Activated naive CD4-positive, alpha-beta T cell treated with anti-CD3 and anti-CD28 coated beads, Interleukin-2, amount 10 ng/mL, durations not matched to agents 7 days and 5 days (primary cell): ENCODE results near the gene CD44.

Experiments used
- CTCF ChIA-PET: fragments of 350-600 bp; sonication (Branson Sonifier 250); formaldehyde crosslinking; loops from one replicate; lab custom pipeline; 2021; ENCODE audit warnings: antibody characterized with exemption; lab: Charles Lee
- DNase-seq: peaks from one replicate; pipeline ENCODE4 v3.0.0-alpha.2; 2020
- H3K27ac Mint-ChIP-seq: one replicate; pipeline ENCODE4 v1.8.0; 2021; ENCODE audit warnings: mild to moderate bottlenecking, moderate library complexity, mixed read lengths
- H3K27me3 Mint-ChIP-seq: one replicate; pipeline ENCODE4 v1.8.0; 2021; ENCODE audit warnings: mild to moderate bottlenecking, mixed read lengths
- H3K36me3 Mint-ChIP-seq: one replicate; pipeline ENCODE4 v1.8.0; 2021; ENCODE audit warnings: mixed read lengths
- H3K4me1 Mint-ChIP-seq: one replicate; pipeline ENCODE4 v1.8.0; 2021; ENCODE audit warnings: mixed read lengths
- H3K4me3 Mint-ChIP-seq: one replicate; pipeline ENCODE4 v1.8.0; 2021; ENCODE audit warnings: mild to moderate bottlenecking, moderate library complexity, mixed read lengths
- H3K9me3 Mint-ChIP-seq: one replicate; pipeline ENCODE4 v1.8.0; 2021; ENCODE audit warnings: mixed read lengths

The CD44 gene

DNA sequence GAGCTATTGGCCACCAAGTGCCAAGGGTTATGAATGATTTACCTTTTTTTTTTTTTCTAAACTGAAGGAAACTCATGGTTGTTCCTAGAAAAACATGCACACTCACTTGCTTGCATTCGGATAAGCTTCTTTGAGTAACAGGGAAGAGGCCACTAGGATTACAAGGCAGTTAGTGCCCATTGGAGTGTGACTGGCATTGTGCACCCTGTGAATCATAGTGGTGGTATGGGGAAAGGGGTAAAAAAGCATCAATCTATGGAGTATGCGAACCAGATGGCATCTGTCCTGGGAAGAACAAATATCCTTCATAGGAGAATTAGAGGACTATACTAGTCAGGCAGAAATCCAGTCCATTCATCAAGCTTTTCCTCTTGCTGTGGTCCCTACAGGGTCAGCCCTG lies 24.2 kb downstream of the CD44 start:
- Mint-ChIP-seq H3K4me1 (peaks cover 100% of the 10 kb centered on the region), H3K4me3 (peak overlapping the region; percentile 13), H3K9me3 (no peaks in the 10 kb centered on the region), H3K36me3 (peaks cover 74% of the 10 kb centered on the region), H3K27me3 (no peaks in the 10 kb centered on the region), H3K27ac (peak overlapping the region; percentile 99)
- CTCF ChIA-PET = interaction anchor here (0.7 to 9.6 kb wide), 27 partner anchors 9 to 236 kb away, joined by 3 to 95 read pairs (median 4); partner anchors contain the start of gene CD44
- DNase-seq = no peak

DNA sequence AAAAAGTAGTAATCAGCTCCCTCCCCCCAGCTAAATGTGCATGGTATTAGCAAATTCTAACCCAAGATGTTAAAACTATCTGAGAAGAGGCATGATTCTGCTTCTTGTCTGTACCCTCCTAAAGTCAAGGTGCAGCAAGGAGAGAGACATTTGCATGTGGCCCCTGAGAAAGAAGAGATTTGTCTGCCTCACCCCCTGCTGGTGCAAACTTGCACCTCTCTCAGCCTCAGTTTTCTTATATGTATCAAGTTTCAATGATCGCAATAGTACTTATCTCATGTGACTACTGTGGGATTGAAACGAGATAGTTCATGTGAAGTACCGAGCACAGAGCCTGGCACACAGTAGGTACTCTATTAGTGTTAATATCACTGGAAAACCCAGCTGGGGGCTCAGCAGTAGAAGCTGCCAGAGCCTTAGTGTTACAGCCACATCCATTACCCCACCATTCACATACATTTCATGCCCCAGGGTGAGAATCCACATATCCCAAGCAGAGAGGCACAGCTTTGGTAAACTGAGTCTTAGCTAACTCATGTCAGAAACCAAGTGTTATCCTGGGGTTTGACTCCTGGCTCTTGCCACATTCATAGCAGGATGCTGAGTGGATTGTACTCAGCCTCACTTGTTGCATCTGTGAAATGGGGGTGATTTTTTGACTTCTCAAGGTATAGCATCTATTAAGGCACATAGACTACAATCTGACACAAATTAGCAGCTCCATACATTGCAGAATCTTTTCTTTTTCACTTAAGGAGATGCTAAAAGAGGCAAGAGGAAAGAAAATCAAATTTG lies 24.9 kb downstream of the CD44 start:
- peak; percentile 62 for DNase-seq
- H3K4me1 Mint-ChIP-seq = peaks cover 100% of the 10 kb centered on the region
- H3K9me3 Mint-ChIP-seq = no peaks in the 10 kb centered on the region
- CTCF ChIA-PET = interaction anchor here (0.7 to 9.6 kb wide), 26 partner anchors 9 to 237 kb away, joined by 3 to 95 read pairs (median 5); partner anchors contain the start of gene CD44
- no peaks in the 10 kb centered on the region for H3K27me3 Mint-ChIP-seq
- peaks cover 74% of the 10 kb centered on the region for H3K36me3 Mint-ChIP-seq
- peak overlapping the region; percentile 27 for H3K4me3 Mint-ChIP-seq
- peak overlapping the region; percentile 99 for H3K27ac Mint-ChIP-seq

DNA sequence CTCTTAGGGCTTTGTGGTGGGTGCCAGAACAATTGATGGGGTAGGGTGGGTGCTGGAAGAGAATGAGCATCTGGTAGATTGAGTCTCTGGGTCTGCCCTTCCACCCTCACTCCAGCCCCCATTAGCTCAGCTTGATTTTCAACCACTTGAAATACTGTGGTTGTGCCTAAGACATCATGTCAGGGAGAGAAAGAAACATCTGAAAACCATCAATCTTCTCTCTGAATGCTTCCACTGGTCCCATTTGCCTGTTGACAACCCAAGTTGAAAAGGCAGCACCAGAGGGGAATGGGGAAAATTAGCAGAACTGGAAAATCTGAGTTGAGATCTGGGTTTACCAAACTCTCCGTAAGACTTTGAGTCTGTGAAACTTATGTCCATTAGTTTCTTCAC lies 26.1 kb downstream of the CD44 start:
- CTCF ChIA-PET = interaction anchor here (1.2 to 9.6 kb wide), 12 partner anchors 10 to 227 kb away, joined by 3 to 95 read pairs (median 8); partner anchors contain the start of gene CD44
- H3K4me3 Mint-ChIP-seq = peak overlapping the region; percentile 57
- no peaks in the 10 kb centered on the region for H3K27me3 Mint-ChIP-seq
- H3K4me1 Mint-ChIP-seq = peaks cover 100% of the 10 kb centered on the region
- no peak for DNase-seq
- peak overlapping the region; percentile 99 for H3K27ac Mint-ChIP-seq
- no peaks in the 10 kb centered on the region for H3K9me3 Mint-ChIP-seq
- H3K36me3 Mint-ChIP-seq = peaks cover 76% of the 10 kb centered on the region

DNA sequence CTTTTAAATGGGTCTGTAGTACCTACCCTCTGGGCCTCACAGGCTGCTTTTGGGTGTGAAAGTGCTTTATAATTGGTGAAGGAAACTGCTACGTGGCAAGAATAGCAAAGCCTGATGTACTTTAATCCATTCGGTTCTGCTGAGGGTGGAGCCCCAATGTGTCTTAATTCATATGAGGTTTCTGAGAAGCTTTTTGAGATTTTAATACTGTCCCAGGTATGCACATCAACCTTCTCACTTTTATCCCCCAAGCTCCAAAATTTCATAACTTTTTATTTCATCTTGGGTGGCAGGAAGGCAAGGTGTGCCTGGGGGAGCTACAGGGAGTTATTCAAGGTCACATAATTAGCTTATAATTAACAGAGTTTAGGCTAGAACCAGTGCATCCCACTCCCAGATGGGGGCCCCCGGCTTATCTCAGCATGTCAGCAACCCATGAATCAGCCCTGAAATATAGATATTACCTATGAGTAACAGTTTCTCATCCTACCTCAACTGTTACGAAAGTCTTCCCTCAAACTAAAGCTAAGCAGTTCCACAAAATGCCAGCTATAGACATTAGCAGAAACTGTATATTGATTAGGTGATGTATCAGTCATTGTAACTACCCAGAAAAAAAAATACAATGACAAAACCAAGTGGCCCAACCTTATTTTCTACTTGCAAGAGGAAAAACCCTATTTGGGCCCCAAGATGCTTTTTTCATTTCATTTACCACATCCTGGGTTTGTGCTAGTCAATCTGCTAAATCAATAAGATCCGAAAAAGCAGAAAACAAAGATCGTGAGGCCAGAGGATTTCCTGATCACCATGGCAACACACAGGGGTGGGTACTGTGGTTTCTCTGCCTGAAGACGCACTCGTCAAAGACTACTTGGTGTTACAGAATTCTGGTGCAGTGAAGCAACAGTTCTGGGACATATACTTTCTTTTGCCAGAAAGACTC lies 26.7 kb downstream of the CD44 start:
- peaks cover 74% of the 10 kb centered on the region for H3K36me3 Mint-ChIP-seq
- H3K9me3 Mint-ChIP-seq = no peaks in the 10 kb centered on the region
- CTCF ChIA-PET = interaction anchor here (0.9 to 9.6 kb wide), 11 partner anchors 9 to 228 kb away, joined by 3 to 95 read pairs (median 7); partner anchors contain the start of gene CD44
- H3K27me3 Mint-ChIP-seq = no peaks in the 10 kb centered on the region
- peaks cover 100% of the 10 kb centered on the region for H3K4me1 Mint-ChIP-seq
- H3K4me3 Mint-ChIP-seq = peak overlapping the region; percentile 57
- DNase-seq = peak; percentile 95
- peak overlapping the region; percentile 99 for H3K27ac Mint-ChIP-seq

DNA sequence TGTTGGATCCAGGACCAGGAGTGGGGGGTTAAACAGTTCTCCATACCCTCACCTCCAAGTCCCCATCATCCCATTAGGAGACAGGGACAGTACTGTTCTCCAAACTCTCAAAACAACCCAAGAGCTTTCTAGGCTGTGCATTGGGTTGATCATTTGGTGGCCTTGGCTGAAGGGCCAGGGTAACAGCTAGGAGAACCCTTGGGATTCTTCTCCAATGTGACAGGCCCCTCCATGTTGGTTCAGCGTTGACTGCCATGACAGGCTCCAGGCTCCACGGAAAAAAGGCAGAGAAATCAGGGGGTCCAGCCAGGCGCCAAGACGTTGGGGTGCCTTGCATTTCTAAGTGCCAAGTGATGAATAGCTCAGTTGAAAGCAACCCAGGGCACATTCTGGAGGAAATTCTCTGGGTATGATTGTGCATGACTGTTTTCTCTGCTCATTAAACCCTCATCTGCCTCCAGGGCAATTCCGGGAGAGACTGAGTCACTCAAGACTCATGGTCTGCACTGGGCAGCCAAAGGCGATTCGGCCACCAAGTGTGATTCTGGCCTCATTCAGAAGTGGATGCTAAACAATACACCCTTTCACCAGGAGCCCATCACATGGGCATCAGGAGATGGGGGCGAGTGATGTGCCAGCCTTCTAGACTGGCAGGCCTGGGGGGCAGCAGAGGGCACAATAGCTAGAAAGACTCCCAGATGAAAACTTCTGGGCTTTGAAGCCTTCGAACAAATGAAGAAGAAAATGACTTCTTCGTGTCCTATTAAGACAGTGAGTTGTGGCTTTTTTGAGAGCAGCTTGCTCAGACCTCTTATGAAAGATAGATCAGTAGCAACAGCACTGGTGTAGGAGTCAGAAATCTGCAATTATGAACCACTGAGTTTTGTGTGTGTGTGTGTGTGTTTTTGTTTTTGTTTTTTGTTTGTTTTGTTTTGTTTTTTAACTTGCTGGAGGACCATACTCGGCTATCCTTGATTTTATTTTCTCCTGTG lies 27.7 kb downstream of the CD44 start:
- H3K27ac Mint-ChIP-seq = peak overlapping the region; percentile 99
- H3K36me3 Mint-ChIP-seq = peaks cover 74% of the 10 kb centered on the region
- peak overlapping the region; percentile 57 for H3K4me3 Mint-ChIP-seq
- peaks cover 100% of the 10 kb centered on the region for H3K4me1 Mint-ChIP-seq
- H3K27me3 Mint-ChIP-seq = no peaks in the 10 kb centered on the region
- H3K9me3 Mint-ChIP-seq = no peaks in the 10 kb centered on the region
- DNase-seq = peak; percentile 46
- CTCF ChIA-PET = interaction anchor here (0.8 to 9.6 kb wide), 13 partner anchors 8 to 227 kb away, joined by 3 to 95 read pairs (median 5); partner anchors contain the start of gene CD44

DNA sequence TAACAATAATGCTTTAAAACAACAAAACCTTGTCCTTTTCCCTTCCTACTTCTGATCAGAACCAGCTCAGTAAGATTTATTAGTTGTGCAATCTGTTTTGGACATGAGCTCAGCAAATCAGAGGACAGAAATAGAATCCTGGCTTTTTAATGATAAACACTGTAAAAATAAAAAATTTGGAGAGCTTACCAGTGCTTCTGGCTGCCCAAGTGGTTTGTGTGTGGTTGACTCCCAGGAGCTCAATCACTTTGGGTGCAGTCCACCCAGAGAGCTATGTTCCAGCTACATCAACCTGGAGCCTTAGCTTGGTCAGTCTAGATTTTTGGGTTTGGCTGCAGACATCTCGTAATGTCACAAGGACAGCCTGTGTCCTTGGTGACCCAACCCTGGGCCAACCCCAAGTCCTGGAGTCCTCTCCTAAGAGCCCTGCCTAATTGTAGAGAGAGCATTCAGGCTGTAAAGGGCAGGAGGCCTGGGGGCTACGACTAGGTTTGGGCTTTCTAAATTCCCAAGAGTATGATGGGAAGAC lies 28.5 kb downstream of the CD44 start:
- peaks cover 100% of the 10 kb centered on the region for H3K4me1 Mint-ChIP-seq
- CTCF ChIA-PET = interaction anchor here (1.2 to 9.6 kb wide), 7 partner anchors 7 to 138 kb away, joined by 3 to 95 read pairs (median 8); partner anchors contain the start of gene CD44
- DNase-seq = no peak
- H3K4me3 Mint-ChIP-seq = peak overlapping the region; percentile 2
- H3K27me3 Mint-ChIP-seq = no peaks in the 10 kb centered on the region
- H3K36me3 Mint-ChIP-seq = peaks cover 74% of the 10 kb centered on the region
- peak overlapping the region; percentile 99 for H3K27ac Mint-ChIP-seq
- H3K9me3 Mint-ChIP-seq = peaks cover 1% of the 10 kb centered on the region

DNA sequence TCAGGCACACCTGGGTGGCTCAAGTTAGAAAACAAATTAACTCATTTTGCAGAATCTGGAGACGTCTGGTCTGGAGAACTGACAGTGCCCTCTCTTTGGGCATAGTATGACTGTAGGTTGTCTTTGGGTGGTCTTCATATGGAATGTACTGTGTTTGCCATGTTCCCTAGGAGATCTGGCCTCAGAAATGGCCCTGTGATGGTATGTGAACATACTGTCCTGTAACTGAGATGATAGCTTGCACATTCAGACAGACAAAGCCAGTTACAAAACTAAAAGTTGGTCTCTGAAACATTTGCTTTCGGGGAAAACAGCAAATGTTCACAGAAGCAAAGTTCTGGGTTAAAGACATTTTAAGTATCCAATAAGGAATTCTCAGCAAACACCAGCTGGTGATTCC lies 29.7 kb downstream of the CD44 start:
- Mint-ChIP-seq H3K36me3 (peaks cover 73% of the 10 kb centered on the region), H3K4me3 (no peak overlapping the region), H3K4me1 (peaks cover 100% of the 10 kb centered on the region), H3K27me3 (no peaks in the 10 kb centered on the region), H3K9me3 (peaks cover 1% of the 10 kb centered on the region), H3K27ac (peak overlapping the region; percentile 99)
- no peak for DNase-seq
- CTCF ChIA-PET = interaction anchor here (4.4 to 9.6 kb wide), 3 partner anchors 10 to 68 kb away, joined by 23 to 95 read pairs (median 66); partner anchors contain the start of gene CD44

DNA sequence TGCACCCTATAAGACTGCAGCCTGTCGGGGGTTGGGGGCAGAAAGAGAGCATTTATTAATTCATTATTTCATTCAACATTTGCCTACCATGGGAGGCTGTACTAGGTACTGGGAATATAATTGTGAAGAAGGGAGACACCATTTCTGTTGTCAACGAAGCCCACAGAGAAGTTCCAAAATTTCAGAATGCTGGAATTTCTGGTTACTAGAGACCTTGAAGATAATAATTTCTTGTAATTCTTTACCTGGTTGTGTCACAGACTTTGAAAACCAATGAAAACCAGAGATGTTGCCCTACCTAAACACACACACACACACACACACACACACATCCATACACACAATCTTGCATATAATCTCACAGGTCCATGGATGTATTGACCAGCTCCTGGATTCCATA lies 30.1 kb downstream of the CD44 start:
- CTCF ChIA-PET = interaction anchor here (1.3 to 9.6 kb wide), 3 partner anchors 10 to 67 kb away, joined by 3 to 66 read pairs (median 23); no protein-coding TSS in a partner anchor

DNA sequence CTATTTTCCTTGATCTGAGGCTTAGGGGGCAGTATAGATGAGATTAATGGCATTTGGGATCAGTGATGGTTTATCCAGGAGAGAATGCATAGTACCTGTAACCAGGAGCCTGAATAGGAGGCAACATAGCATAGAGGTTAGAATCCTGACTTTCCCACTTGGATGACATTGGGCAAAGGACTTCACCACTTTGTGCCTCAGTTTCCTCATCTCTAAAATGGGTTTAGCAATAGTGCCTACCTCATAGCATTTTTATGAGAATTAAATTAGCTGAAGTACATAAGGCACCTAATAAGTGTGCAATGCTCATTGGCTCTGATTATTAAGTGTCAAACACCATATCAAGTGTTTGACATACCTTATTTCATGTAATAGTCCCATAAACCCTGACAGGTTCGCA lies 30.8 kb downstream of the CD44 start:
- peaks cover 1% of the 10 kb centered on the region for H3K9me3 Mint-ChIP-seq
- no peak for DNase-seq
- CTCF ChIA-PET = interaction anchor here (0.7 to 9.6 kb wide), 5 partner anchors 9 to 170 kb away, joined by 3 to 66 read pairs (median 3); no protein-coding TSS in a partner anchor
- H3K27me3 Mint-ChIP-seq = no peaks in the 10 kb centered on the region
- H3K4me3 Mint-ChIP-seq = no peak overlapping the region
- peaks cover 100% of the 10 kb centered on the region for H3K4me1 Mint-ChIP-seq
- peaks cover 70% of the 10 kb centered on the region for H3K36me3 Mint-ChIP-seq
- peak overlapping the region; percentile 38 for H3K27ac Mint-ChIP-seq

More for the DNA sequence above, 30.1 kb downstream of the CD44 start:
- DNase-seq = no peak
- Mint-ChIP-seq H3K4me3 (no peak overlapping the region), H3K4me1 (peaks cover 100% of the 10 kb centered on the region), H3K36me3 (peaks cover 71% of the 10 kb centered on the region), H3K9me3 (peaks cover 1% of the 10 kb centered on the region), H3K27ac (no peak overlapping the region), H3K27me3 (no peaks in the 10 kb centered on the region)

DNA sequence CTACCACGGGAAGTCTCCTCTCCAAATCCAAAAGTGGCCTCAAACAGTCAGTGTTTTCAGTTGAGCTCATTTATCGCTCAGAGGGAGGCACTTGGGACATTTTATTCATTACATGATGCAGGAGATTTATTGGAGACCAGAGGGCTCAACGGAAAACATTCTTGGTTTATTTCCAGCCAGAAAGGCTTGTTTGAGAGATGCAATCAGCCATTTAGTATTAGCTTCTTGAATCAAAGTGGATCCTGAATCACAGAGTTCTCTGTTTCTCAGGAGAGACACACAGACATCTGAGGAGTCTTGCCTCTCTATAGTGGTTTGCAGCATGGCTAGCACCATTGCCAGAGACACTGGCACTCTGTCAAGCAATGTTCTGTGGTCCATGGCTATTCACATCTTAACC lies 31.5 kb downstream of the CD44 start:
- Mint-ChIP-seq H3K27ac (peak overlapping the region; percentile 69), H3K4me3 (no peak overlapping the region), H3K36me3 (peaks cover 78% of the 10 kb centered on the region), H3K4me1 (peaks cover 100% of the 10 kb centered on the region), H3K27me3 (no peaks in the 10 kb centered on the region), H3K9me3 (peaks cover 1% of the 10 kb centered on the region)
- CTCF ChIA-PET = interaction anchor here (0.7 to 1.4 kb wide), 4 partner anchors 11 to 171 kb away, joined by 3 to 4 read pairs (median 3); no protein-coding TSS in a partner anchor
- DNase-seq = no peak

DNA sequence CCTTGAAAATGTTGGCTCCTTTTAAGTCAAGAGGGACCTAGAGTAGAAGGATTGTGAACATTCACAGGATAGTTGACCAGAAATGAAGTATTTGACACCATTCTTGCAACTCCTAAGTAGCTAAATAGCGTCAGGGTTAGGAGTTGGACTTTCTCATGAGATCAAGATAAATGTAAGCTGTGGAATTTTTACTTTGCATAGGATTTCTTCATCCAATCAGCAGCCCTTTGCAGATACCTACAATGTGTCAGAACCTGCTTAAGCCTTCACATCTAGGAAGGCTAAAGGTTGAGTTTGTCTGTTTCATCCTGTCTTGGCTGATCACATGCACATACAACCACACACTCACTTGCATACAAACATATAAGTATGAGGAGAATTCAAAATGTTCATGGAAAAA lies 32.3 kb downstream of the CD44 start:
- H3K4me3 Mint-ChIP-seq = no peak overlapping the region
- peaks cover 1% of the 10 kb centered on the region for H3K9me3 Mint-ChIP-seq
- H3K27me3 Mint-ChIP-seq = no peaks in the 10 kb centered on the region
- peaks cover 77% of the 10 kb centered on the region for H3K36me3 Mint-ChIP-seq
- peaks cover 96% of the 10 kb centered on the region for H3K4me1 Mint-ChIP-seq
- no peak for DNase-seq
- CTCF ChIA-PET = no interaction called here
- peak overlapping the region; percentile 17 for H3K27ac Mint-ChIP-seq

DNA sequence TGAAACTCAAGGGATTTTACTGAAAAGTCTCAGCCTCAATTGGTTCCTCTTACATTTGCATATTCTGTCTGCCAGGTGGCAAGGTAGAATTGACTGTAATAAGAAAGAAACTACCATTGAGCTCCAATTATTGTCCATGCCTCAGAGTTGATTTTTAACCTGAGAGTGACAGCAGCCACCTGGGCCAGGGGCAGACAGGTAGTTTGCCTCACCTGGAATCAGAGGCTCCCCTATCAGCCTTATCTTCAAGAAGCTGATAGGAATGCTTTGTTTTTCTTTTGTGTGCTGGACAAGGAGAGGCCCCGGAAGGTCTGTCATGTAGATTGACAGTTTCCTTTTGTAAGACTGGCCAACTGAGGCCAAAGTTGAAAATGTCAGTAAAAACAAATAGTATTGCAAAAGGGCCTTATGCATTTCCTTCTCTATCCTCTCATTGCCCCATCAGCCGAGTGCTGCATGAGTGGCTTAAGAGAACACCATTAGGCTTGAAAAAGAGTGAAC lies 34.1 kb downstream of the CD44 start:
- Mint-ChIP-seq H3K27ac (peak overlapping the region; percentile 90), H3K4me1 (peaks cover 96% of the 10 kb centered on the region), H3K9me3 (peaks cover 1% of the 10 kb centered on the region), H3K27me3 (no peaks in the 10 kb centered on the region), H3K4me3 (peak overlapping the region; percentile 40), H3K36me3 (peaks cover 81% of the 10 kb centered on the region)
- no peak for DNase-seq
- CTCF ChIA-PET = interaction anchor here (0.7 kb wide), 1 partner anchor 50 kb away, joined by 3 read pairs; no protein-coding TSS in a partner anchor
